H1 (cell line): Measurements from ENCODE around the gene ZNF555.

Experiments used
- ATF2 ChIP-seq: IDR thresholded peaks from 2 replicates; pipeline ENCODE4 v1.6.1; 2012; ENCODE audit warnings: low read length, inconsistent platforms
- ATF3 ChIP-seq: IDR thresholded peaks from 2 replicates; pipeline ENCODE4 v1.6.1; 2011; ENCODE audit warnings: low read depth, mild to moderate bottlenecking, low read length; ENCODE audit not compliant: insufficient read depth
- CTCF ChIP-seq, 3 experiments: IDR thresholded peaks; 1 replicate in 2 of 3; 2 replicates in 1 of 3; pipeline versions ENCODE4 v1.5.1 to v1.6.1; 2011; ENCODE audit warnings: low read length in 3 of 3, mild to moderate bottlenecking in 3 of 3, inconsistent platforms in 2 of 3, low read depth in 1 of 3, moderate library complexity in 1 of 3; ENCODE audit not compliant: insufficient read depth in 1 of 3; ENCODE audit errors: control extremely low read depth in 1 of 3
- EGR1 ChIP-seq: IDR thresholded peaks from 2 replicates; pipeline ENCODE4 v1.6.1; 2011; ENCODE audit warnings: low read depth, low read length, borderline replicate concordance
- EP300 ChIP-seq, 2 experiments: IDR thresholded peaks; 1 replicate in 1 of 2; 2 replicates in 1 of 2; pipeline ENCODE4 v1.6.1; 2011 to 2012; ENCODE audit warnings: low read depth in 2 of 2, low read length in 2 of 2, mild to moderate bottlenecking in 2 of 2, borderline replicate concordance in 1 of 2, inconsistent platforms in 1 of 2, moderate library complexity in 1 of 2
- EZH2 ChIP-seq: fragments of 200-600 bp; sonication (generic); IDR thresholded peaks from 2 replicates; pipeline ENCODE4 v1.7.1; 2012; ENCODE audit warnings: low read depth, mild to moderate bottlenecking, moderate library complexity, low read length, inconsistent platforms; ENCODE audit not compliant: severe bottlenecking
- GABPA ChIP-seq: IDR thresholded peaks from 2 replicates; pipeline ENCODE4 v1.6.1; 2011; ENCODE audit warnings: mild to moderate bottlenecking, low read length, moderate library complexity, borderline replicate concordance; ENCODE audit not compliant: insufficient read depth
- JUN ChIP-seq: IDR thresholded peaks from 2 replicates; pipeline ENCODE4 v1.6.1; 2011; ENCODE audit warnings: low read depth, mild to moderate bottlenecking, improper control_type of control experiment, low read length
- POLR2A ChIP-seq, 2 experiments: IDR thresholded peaks; 1 replicate in 1 of 2; 2 replicates in 1 of 2; pipeline ENCODE4 v1.6.1; 2011; ENCODE audit warnings: low read depth in 2 of 2, low read length in 2 of 2, mild to moderate bottlenecking in 2 of 2; ENCODE audit errors: control extremely low read depth in 1 of 2
- TAF1 ChIP-seq: IDR thresholded peaks from 2 replicates; pipeline ENCODE4 v1.6.1; 2011; ENCODE audit warnings: mild to moderate bottlenecking, low read depth, low read length
- TBP ChIP-seq: IDR thresholded peaks from 2 replicates; pipeline ENCODE4 v1.6.1; 2011; ENCODE audit warnings: low read depth, low read length, improper control_type of control experiment
- TCF12 ChIP-seq: IDR thresholded peaks from 2 replicates; pipeline ENCODE4 v1.6.1; 2011; ENCODE audit warnings: low read depth, mild to moderate bottlenecking, low read length

GRCh38 chr19:2796659-2797266 is 44.5 kb upstream of the ZNF555 start:
- TF ChIP-seq CTCF (IDR thresholded peaks at IDR 0.05; ENCODE audit: control extremely low read depth in 1 of 3, insufficient read depth in 1 of 3, low read depth in 1 of 3, low read length in 3 of 3) (no peak), EZH2 (no peak), EP300 (IDR thresholded peaks at IDR 0.05; ENCODE audit: borderline replicate concordance in 1 of 2, low read depth in 2 of 2, low read length in 2 of 2) (no peak), JUN (no peak), POLR2A (IDR thresholded peaks at IDR 0.05; ENCODE audit: control extremely low read depth in 1 of 2, low read depth in 2 of 2, low read length in 2 of 2) (no peak), TBP (no peak), ATF2 (no peak), TCF12 (no peak), EGR1 (no peak), TAF1 (no peak), ATF3 (no peak), GABPA (no peak)
